K562 (cell line): ENCODE results near the gene ZNF625. TPM values are rescaled to one million over a fixed set of nuclear protein-coding genes. Genes with fewer than 3 reads are reported as not detected.

Experiments used
- HCFC1 ChIP-seq: IDR thresholded peaks from 2 replicates; pipeline ENCODE4 v1.6.1; 2012; ENCODE audit warnings: low read depth, low read length, improper control_type of control experiment
- MAFF ChIP-seq: IDR thresholded peaks from 2 replicates; pipeline ENCODE4 v1.6.1; 2012; ENCODE audit warnings: low read length, improper control_type of control experiment
- MBD2 ChIP-seq: sonication (generic); IDR thresholded peaks from 2 replicates; pipeline ENCODE4 v1.6.1; 2016; ENCODE audit warnings: low read depth, borderline replicate concordance
- RB1 ChIP-seq: fragments of 450-650 bp; IDR thresholded peaks from 2 replicates; pipeline ENCODE4 v1.6.1; 2017; ENCODE audit warnings: low read depth, mild to moderate bottlenecking
- TAF7 ChIP-seq: fragments of 450-650 bp; IDR thresholded peaks from 2 replicates; pipeline ENCODE4 v1.6.1; 2016; ENCODE audit warnings: missing genetic modification characterization, missing compliant biosample characterization
- ZBTB9 ChIP-seq: fragments of 450-650 bp; formaldehyde crosslinking; IDR thresholded peaks from 2 replicates; pipeline ENCODE4 v1.4.0; 2020; ENCODE audit warnings: mild to moderate bottlenecking, moderate library complexity
- ZFP91 ChIP-seq: sonication (generic); formaldehyde crosslinking; IDR thresholded peaks from 2 replicates; pipeline ENCODE4 v1.8.0; 2022; ENCODE audit warnings: mild to moderate bottlenecking, missing genetic modification reagents
- polyA plus RNA-seq, 8 experiments: library from polyadenylated mRNA; depleted of rRNA in 4 of 8; stranded (reverse) in 5 of 8; unstranded in 3 of 8; fragments of >200 nt; fragmentation: Nextera tagmentation in 2 of 8; fragmentation: Illumina TruSeq in 1 of 8; extraction: Ambion mirVana in 2 of 8; extraction: Trizol in 1 of 8; gene quantifications; 2 replicates each; pipeline versions ENCODE4 v1.2.1 to v1.2.3, GENCODE V29; 2011 to 2014; ENCODE audit warnings: inconsistent platforms in 1 of 8, missing spikeins in 1 of 8
- total RNA-seq, 7 experiments: library from RNA; depleted of rRNA in 6 of 7; stranded (reverse); fragments of >200 nt in 6 of 7; fragmentation: Illumina TruSeq in 2 of 7; extraction: Trizol in 2 of 7; gene quantifications; 2 replicates each; pipeline versions ENCODE4 v1.2.1 to v1.2.3, GENCODE V29; 2011 to 2021; ENCODE audit warnings: low replicate concordance in 1 of 7
- TF ChIP-seq, protein P1 (sequence below): fragments of 150-350 bp; conservative IDR thresholded peaks from 2 replicates; pipeline ENCODE4 v1.6.1; 2014; ENCODE audit warnings: low read length

Gene ZNF625
- total and polyA plus RNA-seq, 9 of the 15 experiments (the other 6 are each of a cell fraction or from before 2014, with no cell fraction given) = 0.07 to 0.09 TPM; not detected in 7

- TF ChIP-seq MAFF (peak; percentile 47; the same call in 1 of the 2 replicates), TAF7 (tag) (peak; percentile 49; the same call in 1 of the 2 replicates), ZFP91 (CRISPR knock-in tag) (no peak), RB1 (0 out of 2 replicates have a peak, but pooled peaks have one; percentile 48), MBD2 (peak; percentile 46; the same call in 1 of the 2 replicates), ZBTB9 (CRISPR knock-in tag) (0 out of 2 replicates have a peak, but pooled peaks have one; percentile 33), HCFC1 (peak; percentile 55)
- TF ChIP-seq, protein P1, sequence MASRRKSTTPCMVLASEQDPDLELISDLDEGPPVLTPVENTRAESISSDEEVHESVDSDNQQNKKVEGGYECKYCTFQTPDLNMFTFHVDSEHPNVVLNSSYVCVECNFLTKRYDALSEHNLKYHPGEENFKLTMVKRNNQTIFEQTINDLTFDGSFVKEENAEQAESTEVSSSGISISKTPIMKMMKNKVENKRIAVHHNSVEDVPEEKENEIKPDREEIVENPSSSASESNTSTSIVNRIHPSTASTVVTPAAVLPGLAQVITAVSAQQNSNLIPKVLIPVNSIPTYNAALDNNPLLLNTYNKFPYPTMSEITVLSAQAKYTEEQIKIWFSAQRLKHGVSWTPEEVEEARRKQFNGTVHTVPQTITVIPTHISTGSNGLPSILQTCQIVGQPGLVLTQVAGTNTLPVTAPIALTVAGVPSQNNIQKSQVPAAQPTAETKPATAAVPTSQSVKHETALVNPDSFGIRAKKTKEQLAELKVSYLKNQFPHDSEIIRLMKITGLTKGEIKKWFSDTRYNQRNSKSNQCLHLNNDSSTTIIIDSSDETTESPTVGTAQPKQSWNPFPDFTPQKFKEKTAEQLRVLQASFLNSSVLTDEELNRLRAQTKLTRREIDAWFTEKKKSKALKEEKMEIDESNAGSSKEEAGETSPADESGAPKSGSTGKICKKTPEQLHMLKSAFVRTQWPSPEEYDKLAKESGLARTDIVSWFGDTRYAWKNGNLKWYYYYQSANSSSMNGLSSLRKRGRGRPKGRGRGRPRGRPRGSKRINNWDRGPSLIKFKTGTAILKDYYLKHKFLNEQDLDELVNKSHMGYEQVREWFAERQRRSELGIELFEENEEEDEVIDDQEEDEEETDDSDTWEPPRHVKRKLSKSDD = 0 out of 2 replicates have a peak, but pooled peaks have one; percentile 49
These were observed 6.6 kb upstream of the ZNF625 start, which contains the start of gene ZNF136 (continued) for GRCh38 chr19:12162882-12163806.
